GM12878 (cell line): ENCODE data around the gene SNAP29. TPM values are rescaled to one million over a fixed set of nuclear protein-coding genes. Genes with fewer than 3 reads are reported as not detected.

Source experiments
- ATAC-seq: fragments of 200-7000 bp; cut with Tn5 transposase; 3 replicates; pipeline ENCODE4 v1.9.1; 2020; ENCODE audit warnings: mild to moderate bottlenecking, moderate library complexity
- BruUV-seq: library from RNA; stranded (reverse); fragments of 400-500 nt; replicated peaks from 2 replicates; lab custom pipeline; 2021; lab: Mats Ljungman, UMichigan
- CTCF ChIA-PET: fragments of 300-600 bp; sonication (Branson Sonifier 250); formaldehyde crosslinking; extraction: SDS; loops from one replicate; lab custom pipeline; 2021; ENCODE audit warnings: inconsistent platforms; lab: Yijun Ruan, JAX
- POLR2A ChIA-PET: fragments of 350-600 bp; formaldehyde crosslinking; extraction: SDS; loops from one replicate; lab custom pipeline; 2021; ENCODE audit warnings: inconsistent platforms; lab: Charles Lee
- RAD21 ChIA-PET: fragments of 300-600 bp; sonication (Branson Sonifier 250); formaldehyde crosslinking; loops from one replicate; lab custom pipeline; 2023; ENCODE audit warnings: antibody characterized with exemption; ENCODE audit not compliant: unreplicated experiment; lab: Charles Lee
- SMC1A ChIA-PET: fragments of 300-600 bp; sonication (Branson Sonifier 250); formaldehyde crosslinking; loops from one replicate; lab custom pipeline; 2023; ENCODE audit not compliant: unreplicated experiment, uncharacterized antibody; lab: Charles Lee
- DNase-seq: peaks from one replicate; pipeline ENCODE4 v3.0.0-alpha.2; 2011; ENCODE audit warnings: low read depth, low spot score
- FAIRE-seq: peaks from 3 replicates; lab custom pipeline; 2011; peaks lifted over from hg19 to GRCh38; lab: Jason Lieb, UNC
- H2AFZ ChIP-seq: 2 replicates; pipeline ENCODE4 v1.6.0; 2011; ENCODE audit warnings: low read depth, low read length, control low read depth; ENCODE audit not compliant: control insufficient read depth
- H3K27ac ChIP-seq: 2 replicates; pipeline ENCODE4 v1.5.1; 2011; ENCODE audit warnings: control low read depth; ENCODE audit not compliant: control insufficient read depth, insufficient read depth
- H3K27me3 ChIP-seq, 2 experiments: replicated peaks in 1 of 2; 2 replicates each; pipeline versions ENCODE4 v1.6.0 to v1.6.1; 2011; ENCODE audit warnings: low read length in 1 of 2; ENCODE audit not compliant: control insufficient read depth in 2 of 2, insufficient read depth in 2 of 2
- H3K36me3 ChIP-seq, 2 experiments: 2 replicates each; pipeline ENCODE4 v1.5.1; 2011; ENCODE audit warnings: low read length in 1 of 2; ENCODE audit not compliant: control insufficient read depth in 2 of 2, insufficient read depth in 2 of 2
- H3K4me1 ChIP-seq: 2 replicates; pipeline ENCODE4 v1.6.1; 2011; ENCODE audit warnings: mild to moderate bottlenecking, low read length, moderate library complexity, mixed read lengths; ENCODE audit not compliant: control insufficient read depth, insufficient read depth
- H3K4me2 ChIP-seq: 2 replicates; pipeline ENCODE4 v1.6.0; 2011; ENCODE audit warnings: control low read depth; ENCODE audit not compliant: control insufficient read depth, insufficient read depth
- H3K4me3 ChIP-seq: fragments of 200-600 bp; sonication (generic); 2 replicates; pipeline ENCODE4 v1.5.1; 2016
- H3K79me2 ChIP-seq: 2 replicates; pipeline ENCODE4 v1.6.0; 2011; ENCODE audit warnings: low read length; ENCODE audit not compliant: control insufficient read depth, insufficient read depth
- H3K9ac ChIP-seq: 2 replicates; pipeline ENCODE4 v1.8.0; 2011; ENCODE audit warnings: low read length, control low read depth, mixed read lengths; ENCODE audit not compliant: control insufficient read depth, insufficient read depth
- H3K9me3 ChIP-seq: replicated peaks from 3 replicates; pipeline ENCODE4 v1.5.1; 2011; ENCODE audit warnings: mild to moderate bottlenecking, low read length; ENCODE audit not compliant: control insufficient read depth, insufficient read depth
- H4K20me1 ChIP-seq: 2 replicates; pipeline ENCODE4 v1.6.0; 2011; ENCODE audit not compliant: control insufficient read depth, insufficient read depth
- DPF2 ChIP-seq: fragments of 450-650 bp; IDR thresholded peaks from 2 replicates; pipeline ENCODE4 v1.6.1; 2017; ENCODE audit warnings: mild to moderate bottlenecking
- IRF4 ChIP-seq: IDR thresholded peaks from 2 replicates; pipeline ENCODE4 v1.6.1; 2011; ENCODE audit warnings: low read depth, low read length
- NR2F1 ChIP-seq: fragments of 450-650 bp; conservative IDR thresholded peaks from 2 replicates; pipeline ENCODE4 v1.6.1; 2017; ENCODE audit warnings: mild to moderate bottlenecking
- POU2F2 ChIP-seq: IDR thresholded peaks from 3 replicates; pipeline ENCODE4 v1.6.1; 2011; ENCODE audit warnings: low read depth, mild to moderate bottlenecking, low read length, borderline replicate concordance
- RAD51 ChIP-seq: fragments of 450-650 bp; IDR thresholded peaks from 2 replicates; pipeline ENCODE4 v1.6.1; 2016; ENCODE audit warnings: moderate library complexity, mild to moderate bottlenecking, inconsistent platforms
- TCF7 ChIP-seq: IDR thresholded peaks from 2 replicates; pipeline ENCODE4 v1.6.1; 2014; ENCODE audit warnings: antibody characterized with exemption, borderline replicate concordance
- ZSCAN29 ChIP-seq: fragments of 450-650 bp; IDR thresholded peaks from 2 replicates; pipeline ENCODE4 v1.6.1; 2017; ENCODE audit warnings: mild to moderate bottlenecking, moderate library complexity
- WGBS: methylation state at CpG from one replicate; pipeline ENCODE4 v1.1.6; 2016; ENCODE audit warnings: low lambda C conversion rate; ENCODE audit not compliant: insufficient replicate concordance, insufficient coverage; ENCODE audit errors: missing lambda C conversion rate; 5-methylcytosine and 5-hydroxymethylcytosine counted together
- in situ Hi-C: fragments of 300-500 bp; cut with MboI; formaldehyde crosslinking; loops from 9 replicates; pipeline ENCODE4 v1.14.3; 2018; ENCODE audit warnings: mixed read lengths
- intact Hi-C: fragments of 100-400 bp; cut with micrococcal nuclease; formaldehyde crosslinking; loops from one replicate; pipeline ENCODE4 v1.14.2; 2022; ENCODE audit not compliant: unreplicated experiment
- polyA plus RNA-seq, 11 experiments: library from polyadenylated mRNA; depleted of rRNA in 4 of 11; unstranded in 6 of 11; stranded (reverse) in 5 of 11; fragments of >200 nt; fragmentation: Nextera tagmentation in 4 of 11; fragmentation: Illumina TruSeq in 1 of 11; extraction: Ambion mirVana in 4 of 11; extraction: Trizol in 1 of 11; gene quantifications; 1 replicate in 1 of 11; 2 replicates in 10 of 11; pipeline versions ENCODE4 v1.2.1 to v1.2.3, GENCODE V29; 2011 to 2016; ENCODE audit warnings: inconsistent platforms in 2 of 11, missing spikeins in 2 of 11, low read depth in 1 of 11
- total RNA-seq, 4 experiments: library from RNA; depleted of rRNA in 3 of 4; stranded (reverse); fragments of >200 nt in 3 of 4; fragmentation: Illumina TruSeq in 1 of 4; extraction: Trizol in 1 of 4; gene quantifications; 2 replicates each; pipeline versions ENCODE4 v1.2.1 to v1.2.3, GENCODE V29; 2013 to 2021
- TF ChIP-seq, protein P1 (sequence below): IDR thresholded peaks from 2 replicates; pipeline ENCODE4 v1.6.1; 2012; ENCODE audit warnings: low read length, inconsistent platforms
- TF ChIP-seq, protein P2 (sequence below): IDR thresholded peaks from 2 replicates; pipeline ENCODE4 v1.6.1; 2011; ENCODE audit warnings: mild to moderate bottlenecking, low read depth, low read length, moderate library complexity; ENCODE audit not compliant: insufficient replicate concordance
- TF ChIP-seq, protein P3 (sequence below): fragments of 450-650 bp; IDR thresholded peaks from 2 replicates; pipeline ENCODE4 v1.6.1; 2017; ENCODE audit warnings: mild to moderate bottlenecking, moderate library complexity

SNAP29 gene
- total and polyA plus RNA-seq, 10 of the 15 experiments (the other 5 are each of a cell fraction or from before 2014, with no cell fraction given) = 4.7 to 45.7 (median 27.9) TPM

DNA sequence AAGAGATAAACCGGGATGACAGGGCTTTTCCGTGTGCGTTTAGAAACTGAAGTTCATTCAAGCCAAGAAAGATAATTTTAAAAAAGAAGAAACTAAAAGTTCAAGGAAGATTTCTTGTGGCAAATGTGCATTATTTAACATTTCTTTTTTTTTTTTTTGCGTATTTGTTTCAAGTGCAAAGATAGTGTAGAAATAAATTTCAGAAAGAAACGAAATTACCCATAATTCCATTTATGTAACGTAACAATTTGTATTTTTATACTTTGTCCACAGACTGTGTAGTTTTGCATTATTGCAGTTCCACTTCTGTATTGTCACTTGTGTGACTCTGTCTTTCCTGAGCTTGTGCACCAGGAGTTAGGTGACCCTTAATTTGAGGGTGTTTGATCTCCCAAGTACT, 24.0 kb downstream of the SNAP29 start:
- in situ Hi-C loops = no loop called here
- DNase-seq = no peak
- WGBS = 87% methylated on average over 6 of the region's 6 CpGs
- SMC1A ChIA-PET = no interaction called here
- H3K9ac ChIP-seq = no peak overlapping the region
- intact Hi-C loops = no loop called here
- peaks cover 5 to 8% of the 10 kb centered on the region in 2 experiments for H3K36me3 ChIP-seq
- H3K79me2 ChIP-seq = no peaks in the 10 kb centered on the region
- H3K4me1 ChIP-seq = no peaks in the 10 kb centered on the region
- no peak for TF ChIP-seq POU2F2
- TF ChIP-seq RAD51 = no peak
- TF ChIP-seq DPF2 = no peak
- TF ChIP-seq, protein P1, sequence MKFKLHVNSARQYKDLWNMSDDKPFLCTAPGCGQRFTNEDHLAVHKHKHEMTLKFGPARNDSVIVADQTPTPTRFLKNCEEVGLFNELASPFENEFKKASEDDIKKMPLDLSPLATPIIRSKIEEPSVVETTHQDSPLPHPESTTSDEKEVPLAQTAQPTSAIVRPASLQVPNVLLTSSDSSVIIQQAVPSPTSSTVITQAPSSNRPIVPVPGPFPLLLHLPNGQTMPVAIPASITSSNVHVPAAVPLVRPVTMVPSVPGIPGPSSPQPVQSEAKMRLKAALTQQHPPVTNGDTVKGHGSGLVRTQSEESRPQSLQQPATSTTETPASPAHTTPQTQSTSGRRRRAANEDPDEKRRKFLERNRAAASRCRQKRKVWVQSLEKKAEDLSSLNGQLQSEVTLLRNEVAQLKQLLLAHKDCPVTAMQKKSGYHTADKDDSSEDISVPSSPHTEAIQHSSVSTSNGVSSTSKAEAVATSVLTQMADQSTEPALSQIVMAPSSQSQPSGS = no peak
- TF ChIP-seq ZSCAN29 = no peak
- TF ChIP-seq TCF7 = no peak
- no peak for TF ChIP-seq NR2F1
- TF ChIP-seq, protein P2, sequence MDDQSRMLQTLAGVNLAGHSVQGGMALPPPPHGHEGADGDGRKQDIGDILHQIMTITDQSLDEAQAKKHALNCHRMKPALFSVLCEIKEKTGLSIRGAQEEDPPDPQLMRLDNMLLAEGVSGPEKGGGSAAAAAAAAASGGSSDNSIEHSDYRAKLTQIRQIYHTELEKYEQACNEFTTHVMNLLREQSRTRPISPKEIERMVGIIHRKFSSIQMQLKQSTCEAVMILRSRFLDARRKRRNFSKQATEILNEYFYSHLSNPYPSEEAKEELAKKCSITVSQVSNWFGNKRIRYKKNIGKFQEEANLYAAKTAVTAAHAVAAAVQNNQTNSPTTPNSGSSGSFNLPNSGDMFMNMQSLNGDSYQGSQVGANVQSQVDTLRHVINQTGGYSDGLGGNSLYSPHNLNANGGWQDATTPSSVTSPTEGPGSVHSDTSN = no peak
- TF ChIP-seq, protein P3, sequence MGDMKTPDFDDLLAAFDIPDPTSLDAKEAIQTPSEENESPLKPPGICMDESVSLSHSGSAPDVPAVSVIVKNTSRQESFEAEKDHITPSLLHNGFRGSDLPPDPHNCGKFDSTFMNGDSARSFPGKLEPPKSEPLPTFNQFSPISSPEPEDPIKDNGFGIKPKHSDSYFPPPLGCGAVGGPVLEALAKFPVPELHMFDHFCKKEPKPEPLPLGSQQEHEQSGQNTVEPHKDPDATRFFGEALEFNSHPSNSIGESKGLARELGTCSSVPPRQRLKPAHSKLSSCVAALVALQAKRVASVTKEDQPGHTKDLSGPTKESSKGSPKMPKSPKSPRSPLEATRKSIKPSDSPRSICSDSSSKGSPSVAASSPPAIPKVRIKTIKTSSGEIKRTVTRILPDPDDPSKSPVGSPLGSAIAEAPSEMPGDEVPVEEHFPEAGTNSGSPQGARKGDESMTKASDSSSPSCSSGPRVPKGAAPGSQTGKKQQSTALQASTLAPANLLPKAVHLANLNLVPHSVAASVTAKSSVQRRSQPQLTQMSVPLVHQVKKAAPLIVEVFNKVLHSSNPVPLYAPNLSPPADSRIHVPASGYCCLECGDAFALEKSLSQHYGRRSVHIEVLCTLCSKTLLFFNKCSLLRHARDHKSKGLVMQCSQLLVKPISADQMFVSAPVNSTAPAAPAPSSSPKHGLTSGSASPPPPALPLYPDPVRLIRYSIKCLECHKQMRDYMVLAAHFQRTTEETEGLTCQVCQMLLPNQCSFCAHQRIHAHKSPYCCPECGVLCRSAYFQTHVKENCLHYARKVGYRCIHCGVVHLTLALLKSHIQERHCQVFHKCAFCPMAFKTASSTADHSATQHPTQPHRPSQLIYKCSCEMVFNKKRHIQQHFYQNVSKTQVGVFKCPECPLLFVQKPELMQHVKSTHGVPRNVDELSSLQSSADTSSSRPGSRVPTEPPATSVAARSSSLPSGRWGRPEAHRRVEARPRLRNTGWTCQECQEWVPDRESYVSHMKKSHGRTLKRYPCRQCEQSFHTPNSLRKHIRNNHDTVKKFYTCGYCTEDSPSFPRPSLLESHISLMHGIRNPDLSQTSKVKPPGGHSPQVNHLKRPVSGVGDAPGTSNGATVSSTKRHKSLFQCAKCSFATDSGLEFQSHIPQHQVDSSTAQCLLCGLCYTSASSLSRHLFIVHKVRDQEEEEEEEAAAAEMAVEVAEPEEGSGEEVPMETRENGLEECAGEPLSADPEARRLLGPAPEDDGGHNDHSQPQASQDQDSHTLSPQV = no peak
- no peak for TF ChIP-seq IRF4
- POLR2A ChIA-PET = no interaction called here
- H3K4me2 ChIP-seq = no peak overlapping the region
- H3K27ac ChIP-seq = no peak overlapping the region
- no peaks in the 10 kb centered on the region for H4K20me1 ChIP-seq
- H3K4me3 ChIP-seq = no peak overlapping the region
- CTCF ChIA-PET = no interaction called here
- no TSS peak for BruUV-seq
- no peaks in the 10 kb centered on the region for H3K27me3 ChIP-seq
- H2AFZ ChIP-seq = no peak overlapping the region
- no peaks in the 10 kb centered on the region for H3K9me3 ChIP-seq
- no peak for ATAC-seq
- FAIRE-seq = no peak
- RAD21 ChIA-PET = no interaction called here
